Measurements from ENCODE around the gene CNPY1.
A peak's percentile ranks its signal among the peaks of the same experiment; 100 is the strongest.

- no peak for TF ChIP-seq CTCF (IDR thresholded peaks at IDR 0.05)
- TF ChIP-seq POLR2A (IDR thresholded peaks at IDR 0.05) = no peak
- peak in 1 of 3 donors; percentile 29 for TF ChIP-seq POLR2AphosphoS5 (IDR thresholded peaks at IDR 0.05)
Observed at GRCh38 chr7:155584763-155585531, 38.6 kb upstream of the CNPY1 start.

Measured in stomach (tissue), 4 donors.